CD14-positive monocyte (primary cell): ENCODE data around the gene DNAJB4. TPM values are rescaled to one million over a fixed set of nuclear protein-coding genes. Genes with fewer than 3 reads are reported as not detected.

ENCODE experiments used
- DNase-seq, 3 donors: peaks; one replicate each; pipeline ENCODE4 v3.0.0-alpha.2; 2011 to 2022
- H2AFZ ChIP-seq: 2 replicates; pipeline ENCODE4 v1.6.0; 2012; ENCODE audit warnings: mild to moderate bottlenecking, low read depth, low read length, inconsistent platforms; ENCODE audit not compliant: insufficient read depth, poor library complexity, severe bottlenecking
- H3K27ac ChIP-seq, 2 donors: 1 replicate in 1 of 2; 2 replicates in 1 of 2; pipeline ENCODE4 v1.5.1; 2012 to 2013; ENCODE audit warnings: low read length in 2 of 2, control low read depth in 1 of 2, inconsistent platforms in 1 of 2, low read depth in 1 of 2, mild to moderate bottlenecking in 1 of 2
- H3K27me3 ChIP-seq, 2 donors: one replicate each; pipeline versions ENCODE4 v1.6.0 to v1.6.1; 2011 to 2013; ENCODE audit warnings: low read length in 2 of 2; ENCODE audit not compliant: control insufficient read depth in 2 of 2, insufficient read depth in 2 of 2
- H3K36me3 ChIP-seq, 2 donors: replicated peaks in 1 of 2; 1 replicate in 1 of 2; 2 replicates in 1 of 2; pipeline versions ENCODE4 v1.5.1 to v1.6.1; 2012 to 2013; ENCODE audit warnings: low read length in 2 of 2, control low read depth in 1 of 2, inconsistent platforms in 1 of 2, mild to moderate bottlenecking in 1 of 2; ENCODE audit not compliant: insufficient read depth in 2 of 2, control insufficient read depth in 1 of 2
- H3K4me1 ChIP-seq, 2 donors: 1 replicate in 1 of 2; 2 replicates in 1 of 2; pipeline versions ENCODE4 v1.5.1 to v1.6.1; 2012 to 2013; ENCODE audit warnings: low read length in 2 of 2, control low read depth in 1 of 2, inconsistent platforms in 1 of 2, mild to moderate bottlenecking in 1 of 2, moderate library complexity in 1 of 2; ENCODE audit not compliant: insufficient read depth in 2 of 2, control insufficient read depth in 1 of 2
- H3K4me2 ChIP-seq: replicated peaks from 2 replicates; pipeline ENCODE3; 2012; ENCODE audit warnings: low read length, moderate library complexity, mild to moderate bottlenecking; ENCODE audit not compliant: poor library complexity, severe bottlenecking; ENCODE audit errors: extremely low read depth
- H3K4me3 ChIP-seq, 3 experiments: fragments of 200-600 bp in 1 of 3; sonication (generic) in 1 of 3; replicated peaks in 1 of 3; 1 replicate in 2 of 3; 2 replicates in 1 of 3; pipeline ENCODE4 v1.5.1; 2011 to 2013; ENCODE audit warnings: low read length in 3 of 3, mild to moderate bottlenecking in 3 of 3, control low read depth in 2 of 3, low read depth in 2 of 3, inconsistent platforms in 1 of 3, moderate library complexity in 1 of 3
- H3K79me2 ChIP-seq: 2 replicates; pipeline ENCODE4 v1.6.0; 2012; ENCODE audit warnings: mild to moderate bottlenecking, control low read depth, inconsistent platforms, low read length, moderate library complexity; ENCODE audit not compliant: insufficient read depth
- H3K9ac ChIP-seq: 2 replicates; pipeline ENCODE4 v1.6.0; 2017; ENCODE audit warnings: low read length, mild to moderate bottlenecking; ENCODE audit not compliant: insufficient read depth, poor library complexity, severe bottlenecking
- H3K9me3 ChIP-seq, 2 donors: replicated peaks in 1 of 2; 1 replicate in 1 of 2; 2 replicates in 1 of 2; pipeline versions ENCODE4 v1.5.1 to v1.6.1; 2012 to 2013; ENCODE audit warnings: low read length in 2 of 2, control low read depth in 1 of 2; ENCODE audit not compliant: control insufficient read depth in 1 of 2, insufficient read depth in 1 of 2
- H4K20me1 ChIP-seq: 2 replicates; pipeline ENCODE4 v1.6.0; 2012; ENCODE audit warnings: mild to moderate bottlenecking, low read length, control low read depth, moderate library complexity; ENCODE audit not compliant: insufficient read depth
- H3K27ac Mint-ChIP-seq, 7 donors: one replicate each; pipeline ENCODE4 v1.8.0; 2020; ENCODE audit warnings: mild to moderate bottlenecking in 7 of 7, mixed read lengths in 7 of 7, moderate library complexity in 6 of 7, inconsistent platforms in 2 of 7
- H3K27me3 Mint-ChIP-seq, 3 donors: one replicate each; pipeline ENCODE4 v1.8.0; 2021 to 2022; ENCODE audit warnings: low read depth in 3 of 3, mild to moderate bottlenecking in 3 of 3, mixed read lengths in 3 of 3, moderate library complexity in 3 of 3, inconsistent platforms in 1 of 3
- H3K36me3 Mint-ChIP-seq, 2 donors: one replicate each; pipeline ENCODE4 v1.8.0; 2020; ENCODE audit warnings: mixed read lengths in 2 of 2, inconsistent platforms in 1 of 2, mild to moderate bottlenecking in 1 of 2
- H3K4me1 Mint-ChIP-seq: one replicate; pipeline ENCODE4 v1.8.0; 2020; ENCODE audit warnings: mild to moderate bottlenecking, mixed read lengths
- H3K4me3 Mint-ChIP-seq, 2 donors: one replicate each; pipeline ENCODE4 v1.8.0; 2020; ENCODE audit warnings: mild to moderate bottlenecking in 2 of 2, mixed read lengths in 2 of 2, moderate library complexity in 1 of 2
- H3K9me3 Mint-ChIP-seq, 7 donors: one replicate each; pipeline ENCODE4 v1.8.0; 2020 to 2022; ENCODE audit warnings: mixed read lengths in 7 of 7, mild to moderate bottlenecking in 6 of 7, moderate library complexity in 6 of 7, inconsistent platforms in 2 of 7
- WGBS: methylation state at CpG from one replicate; pipeline ENCODE4 v1.1.5; 2013; ENCODE audit warnings: missing lambda C conversion rate; ENCODE audit not compliant: insufficient coverage; 5-methylcytosine and 5-hydroxymethylcytosine counted together
- intact Hi-C, 2 donors: fragments of 100-400 bp; cut with micrococcal nuclease; formaldehyde crosslinking; loops; one replicate each; pipeline versions ENCODE4 v1.15.0 to v1.15.1; 2023
- polyA plus RNA-seq, 3 donors: library from polyadenylated mRNA; depleted of rRNA in 1 of 3; unstranded in 2 of 3; stranded (reverse) in 1 of 3; fragments of 300-500 nt in 2 of 3; fragments of >200 nt in 1 of 3; fragmentation: Illumina TruSeq in 2 of 3; gene quantifications; 1 replicate in 2 of 3; 2 replicates in 1 of 3; pipeline ENCODE4 v1.2.3, GENCODE V29; 2012 to 2021
- TF ChIP-seq, protein P1 (sequence below): fragments of 200-600 bp; IDR thresholded peaks from one replicate; pipeline ENCODE4 v1.8.0; 2022; ENCODE audit warnings: antibody characterized with exemption, mild to moderate bottlenecking

Gene DNAJB4
- polyA plus RNA-seq, 3 donors: 2.8 to 4.0 (median 3.6) TPM

DNA sequence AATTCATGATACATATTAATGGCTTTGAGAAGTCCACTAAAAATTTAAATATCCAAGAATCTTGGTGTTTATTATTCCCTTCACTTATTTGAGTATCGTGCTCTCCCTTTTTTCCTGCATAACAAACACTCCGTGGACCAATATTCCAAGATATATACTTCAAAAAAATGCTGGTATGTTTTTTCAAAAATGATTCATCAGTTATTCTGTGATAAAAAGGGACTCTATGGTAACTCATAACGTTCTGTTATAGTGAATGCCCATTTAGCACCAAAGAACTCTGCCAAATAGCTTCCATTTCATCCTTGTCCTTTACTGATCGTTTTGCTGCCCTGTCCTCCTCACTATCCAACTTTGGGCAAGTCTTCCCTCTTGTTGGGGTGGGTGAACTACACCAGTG, 53.9 kb downstream of the DNAJB4 start:
- no peak overlapping the region for H3K4me2 ChIP-seq
- H3K4me1 Mint-ChIP-seq: no peaks in the 10 kb centered on the region
- no peak overlapping the region for H3K9ac ChIP-seq
- no peaks in the 10 kb centered on the region for H3K79me2 ChIP-seq
- no peaks in the 10 kb centered on the region for H4K20me1 ChIP-seq
- no peak overlapping the region for H3K27ac Mint-ChIP-seq
- no peaks in the 10 kb centered on the region for H3K9me3 ChIP-seq
- peaks cover 0 to 4% (median 2%) of the 10 kb centered on the region in 7 donors for H3K9me3 Mint-ChIP-seq
- TF ChIP-seq, protein P1, sequence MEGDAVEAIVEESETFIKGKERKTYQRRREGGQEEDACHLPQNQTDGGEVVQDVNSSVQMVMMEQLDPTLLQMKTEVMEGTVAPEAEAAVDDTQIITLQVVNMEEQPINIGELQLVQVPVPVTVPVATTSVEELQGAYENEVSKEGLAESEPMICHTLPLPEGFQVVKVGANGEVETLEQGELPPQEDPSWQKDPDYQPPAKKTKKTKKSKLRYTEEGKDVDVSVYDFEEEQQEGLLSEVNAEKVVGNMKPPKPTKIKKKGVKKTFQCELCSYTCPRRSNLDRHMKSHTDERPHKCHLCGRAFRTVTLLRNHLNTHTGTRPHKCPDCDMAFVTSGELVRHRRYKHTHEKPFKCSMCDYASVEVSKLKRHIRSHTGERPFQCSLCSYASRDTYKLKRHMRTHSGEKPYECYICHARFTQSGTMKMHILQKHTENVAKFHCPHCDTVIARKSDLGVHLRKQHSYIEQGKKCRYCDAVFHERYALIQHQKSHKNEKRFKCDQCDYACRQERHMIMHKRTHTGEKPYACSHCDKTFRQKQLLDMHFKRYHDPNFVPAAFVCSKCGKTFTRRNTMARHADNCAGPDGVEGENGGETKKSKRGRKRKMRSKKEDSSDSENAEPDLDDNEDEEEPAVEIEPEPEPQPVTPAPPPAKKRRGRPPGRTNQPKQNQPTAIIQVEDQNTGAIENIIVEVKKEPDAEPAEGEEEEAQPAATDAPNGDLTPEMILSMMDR: no peak
- H3K27me3 Mint-ChIP-seq: peaks cover 0 to 3% (median 3%) of the 10 kb centered on the region in 3 donors
- H3K36me3 Mint-ChIP-seq: no peaks in the 10 kb centered on the region
- no peak overlapping the region for H3K27ac ChIP-seq
- H2AFZ ChIP-seq: no peak overlapping the region
- WGBS: no CpG with 5 or more reads among the region's 4 CpGs
- no peak for DNase-seq
- no peaks in the 10 kb centered on the region for H3K4me1 ChIP-seq
- H3K4me3 ChIP-seq: no peak overlapping the region
- intact Hi-C loops: no loop called here
- H3K27me3 ChIP-seq: no peaks in the 10 kb centered on the region
- no peaks in the 10 kb centered on the region for H3K36me3 ChIP-seq
- H3K4me3 Mint-ChIP-seq: no peak overlapping the region

DNA sequence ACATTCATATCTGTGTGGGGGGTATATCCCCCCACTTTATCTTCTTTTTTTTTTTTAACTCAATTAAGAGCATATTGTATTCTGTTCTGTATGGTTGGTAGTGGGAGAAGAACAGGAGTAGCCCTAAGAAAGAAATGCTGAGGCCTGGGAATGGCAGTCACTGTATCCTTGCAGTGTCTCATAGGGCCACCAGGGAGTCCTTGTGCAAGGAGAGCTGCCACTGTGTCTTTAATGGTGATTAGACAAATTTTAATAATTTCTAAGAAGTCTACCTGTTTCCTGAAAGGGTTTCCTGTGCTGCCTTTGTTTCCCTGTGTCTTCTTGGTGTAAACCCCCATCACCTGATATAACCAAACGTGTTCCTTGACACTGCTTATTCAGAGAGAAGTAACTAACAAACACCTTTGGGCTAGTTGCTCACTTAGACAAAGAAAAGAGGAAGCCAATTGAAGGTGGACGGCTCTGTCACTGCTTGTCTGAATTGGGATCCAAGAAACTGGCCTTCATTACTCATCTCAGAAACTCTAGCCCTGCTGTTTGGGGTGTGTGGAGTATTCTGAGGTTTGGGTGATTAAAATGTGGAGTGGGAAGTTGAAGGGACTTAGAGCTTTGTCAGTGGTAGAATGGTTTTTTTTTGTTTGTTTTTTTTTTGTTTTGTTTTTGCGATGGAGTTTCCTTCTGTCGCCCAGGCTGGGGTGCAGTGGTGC, 56.3 kb downstream of the DNAJB4 start:
- H3K9me3 Mint-ChIP-seq: peaks cover 0 to 1% (median 0%) of the 10 kb centered on the region in 7 donors
- no peaks in the 10 kb centered on the region for H3K36me3 Mint-ChIP-seq
- Histone ChIP-seq H3K27me3 (no peaks in the 10 kb centered on the region), H3K36me3 (no peaks in the 10 kb centered on the region), H4K20me1 (no peaks in the 10 kb centered on the region), H3K4me1 (no peaks in the 10 kb centered on the region), H2AFZ (no peak overlapping the region), H3K9ac (no peak overlapping the region), H3K27ac (no peak overlapping the region), H3K4me3 (no peak overlapping the region), H3K4me2 (no peak overlapping the region), H3K79me2 (no peaks in the 10 kb centered on the region), H3K9me3 (no peaks in the 10 kb centered on the region)
- TF ChIP-seq, protein P1: no peak
- peaks cover 2 to 3% (median 2%) of the 10 kb centered on the region in 3 donors for H3K27me3 Mint-ChIP-seq
- no peak for DNase-seq
- 80% methylated on average over 1 of the region's 4 CpGs for WGBS
- no peak overlapping the region for H3K4me3 Mint-ChIP-seq
- intact Hi-C loops: no loop called here
- peak overlapping the region in 1 of 7 donors; percentile 38 for H3K27ac Mint-ChIP-seq
- H3K4me1 Mint-ChIP-seq: no peaks in the 10 kb centered on the region
